ENCODE measurements around the gene ACP1. TPM values are rescaled to one million over a fixed set of nuclear protein-coding genes. Genes with fewer than 3 reads are reported as not detected.
A peak's percentile ranks its signal among the peaks of the same experiment; 100 is the strongest.

ACP1 gene
- total RNA-seq, result 96.6 TPM
- polyA plus RNA-seq (ENCODE audit: insufficient read depth in 1 of 8, insufficient read length in 8 of 8, low replicate concordance in 1 of 8), result 100 to 1,000 TPM in 1 of 8 donors, 10 to 100 TPM in 7; 90.6 to 103 (median 97.3) TPM
- long read RNA-seq, donor 1, transcript ACP1-201 (6 exons, 1,549 nt), result major isoform, 19 of 28 reads
- long read RNA-seq, donor 1, transcript ACP1-209 (7 exons, 577 nt), result minor isoform, 6 of 28 reads
- long read RNA-seq, donor 1, partial matches to known transcripts, result 0 of 28 reads
- long read RNA-seq, donor 1, other reads (novel, unspliced or antisense), result 0 of 28 reads
- long read RNA-seq, donor 2, partial matches to known transcripts, result 0 of 9 reads
- long read RNA-seq, donor 2, other reads (novel, unspliced or antisense), result 0 of 9 reads
- long read RNA-seq, donor 3, transcript ACP1-209 (7 exons, 577 nt), result minor isoform, 14 of 66 reads
- long read RNA-seq, donor 3, transcript ACP1-201 (6 exons, 1,549 nt), result major isoform, 36 of 66 reads
- long read RNA-seq, donor 3, transcript ACP1-202 (6 exons, 1,552 nt), result minor isoform, 13 of 66 reads
- long read RNA-seq, donor 3, partial matches to known transcripts, result 0 of 66 reads
- long read RNA-seq, donor 3, other reads (novel, unspliced or antisense), result 0 of 66 reads
- long read RNA-seq, donor 4, transcript ACP1-202 (6 exons, 1,552 nt), result minor isoform, 10 of 41 reads
- long read RNA-seq, donor 4, transcript ACP1-201 (6 exons, 1,549 nt), result major isoform, 25 of 41 reads
- long read RNA-seq, donor 4, partial matches to known transcripts, result 0 of 41 reads
- long read RNA-seq, donor 4, other reads (novel, unspliced or antisense), result 0 of 41 reads
- long read RNA-seq, donor 5, transcript ACP1-202 (6 exons, 1,552 nt), result minor isoform, 25 of 148 reads
- long read RNA-seq, donor 5, transcript ACP1-201 (6 exons, 1,549 nt), result major isoform, 83 of 148 reads
- long read RNA-seq, donor 5, transcript ACP1-209 (7 exons, 577 nt), result minor isoform, 19 of 148 reads
- long read RNA-seq, donor 5, partial matches to known transcripts, result 11 of 148 reads
- long read RNA-seq, donor 5, other reads (novel, unspliced or antisense), result 0 of 148 reads
- long read RNA-seq, donor 6, transcript ACP1-201 (6 exons, 1,549 nt), result major isoform, 59 of 116 reads
- long read RNA-seq, donor 6, transcript ACP1-209 (7 exons, 577 nt), result minor isoform, 11 of 116 reads
- long read RNA-seq, donor 6, transcript ACP1-202 (6 exons, 1,552 nt), result minor isoform, 19 of 116 reads
- long read RNA-seq, donor 6, transcript ACP1-205 (3 exons, 703 nt), result minor isoform, 5 of 116 reads
- long read RNA-seq, donor 6, partial matches to known transcripts, result 18 of 116 reads
- long read RNA-seq, donor 6, other reads (novel, unspliced or antisense), result 0 of 116 reads
- long read RNA-seq, donor 7, transcript ACP1-201 (6 exons, 1,549 nt), result major isoform, 53 of 89 reads
- long read RNA-seq, donor 7, transcript ACP1-202 (6 exons, 1,552 nt), result minor isoform, 13 of 89 reads
- long read RNA-seq, donor 7, transcript ACP1-209 (7 exons, 577 nt), result minor isoform, 12 of 89 reads
- long read RNA-seq, donor 7, partial matches to known transcripts, result 0 of 89 reads
- long read RNA-seq, donor 7, other reads (novel, unspliced or antisense), result 0 of 89 reads
- long read RNA-seq, donor 8, transcript ACP1-202 (6 exons, 1,552 nt), result minor isoform, 19 of 52 reads
- long read RNA-seq, donor 8, transcript ACP1-201 (6 exons, 1,549 nt), result major isoform, 27 of 52 reads
- long read RNA-seq, donor 8, partial matches to known transcripts, result 0 of 52 reads
- long read RNA-seq, donor 8, other reads (novel, unspliced or antisense), result 0 of 52 reads
- long read RNA-seq, donor 9, transcript ACP1-209 (7 exons, 577 nt), result minor isoform, 13 of 63 reads
- long read RNA-seq, donor 9, transcript ACP1-201 (6 exons, 1,549 nt), result major isoform, 30 of 63 reads
- long read RNA-seq, donor 9, transcript ACP1-202 (6 exons, 1,552 nt), result minor isoform, 9 of 63 reads
- long read RNA-seq, donor 9, partial matches to known transcripts, result 6 of 63 reads
- long read RNA-seq, donor 9, other reads (novel, unspliced or antisense), result 0 of 63 reads
- long read RNA-seq, donor 10, transcript ACP1-202 (6 exons, 1,552 nt), result minor isoform, 22 of 116 reads
- long read RNA-seq, donor 10, transcript ACP1-201 (6 exons, 1,549 nt), result major isoform, 75 of 116 reads
- long read RNA-seq, donor 10, transcript ACP1-205 (3 exons, 703 nt), result minor isoform, 5 of 116 reads
- long read RNA-seq, donor 10, transcript ACP1-209 (7 exons, 577 nt), result minor isoform, 10 of 116 reads
- long read RNA-seq, donor 10, partial matches to known transcripts, result 0 of 116 reads
- long read RNA-seq, donor 10, other reads (novel, unspliced or antisense), result 0 of 116 reads
- long read RNA-seq, donor 11, transcript ACP1-202 (6 exons, 1,552 nt), result minor isoform, 16 of 60 reads
- long read RNA-seq, donor 11, transcript ACP1-209 (7 exons, 577 nt), result minor isoform, 7 of 60 reads
- long read RNA-seq, donor 11, transcript ACP1-201 (6 exons, 1,549 nt), result major isoform, 33 of 60 reads
- long read RNA-seq, donor 11, partial matches to known transcripts, result 0 of 60 reads
- long read RNA-seq, donor 11, other reads (novel, unspliced or antisense), result 0 of 60 reads

- Histone ChIP-seq H3K27me3 (ENCODE audit: control insufficient read depth, insufficient read depth, low read length) (no peaks in the 10 kb centered on the region), H3K4me1 (ENCODE audit: control insufficient read depth, insufficient read depth, low read length) (peaks cover 13% of the 10 kb centered on the region), H3K9me3 (replicated peaks; ENCODE audit: control insufficient read depth, low read depth, low read length) (no peaks in the 10 kb centered on the region), H3K27ac (ENCODE audit: low read length) (peak within 1 kb of the TSS; percentile 87), H3K36me3 (ENCODE audit: control insufficient read depth, insufficient read depth, low read length) (peaks cover 6% of the 10 kb centered on the region), H3K4me3 (ENCODE audit: low read length) (peak within 1 kb of the TSS; percentile 96)
- 0% methylated on average over 48 of the region's 73 CpGs for WGBS (ENCODE audit: insufficient coverage)
- peak; percentile 97 for DNase-seq
Observed at GRCh38 chr2:264493-265468, at the start of gene ACP1. ACP1 (plus strand) TSS chr2:264947; CDS start chr2:264965, 18 bp downstream.

- no CpG with 5 or more reads among the region's 3 CpGs for WGBS (ENCODE audit: insufficient coverage)
- no peak overlapping the region for H3K4me3 ChIP-seq (ENCODE audit: low read length)
- peaks cover 3% of the 10 kb centered on the region for H3K4me1 ChIP-seq (ENCODE audit: control insufficient read depth, insufficient read depth, low read length)
- DNase-seq, result no peak
- peaks cover 9% of the 10 kb centered on the region for H3K9me3 ChIP-seq (replicated peaks; ENCODE audit: control insufficient read depth, low read depth, low read length)
- H3K27me3 ChIP-seq (ENCODE audit: control insufficient read depth, insufficient read depth, low read length), result no peaks in the 10 kb centered on the region
- H3K27ac ChIP-seq (ENCODE audit: low read length), result no peak overlapping the region
- peaks cover 10% of the 10 kb centered on the region for H3K36me3 ChIP-seq (ENCODE audit: control insufficient read depth, insufficient read depth, low read length)
Observed at GRCh38 chr2:216068-216467, 48.7 kb upstream of the ACP1 start.

- H3K36me3 ChIP-seq (ENCODE audit: control insufficient read depth, insufficient read depth, low read length), result peaks cover 32% of the 10 kb centered on the region
- no peak overlapping the region for H3K27ac ChIP-seq (ENCODE audit: low read length)
- no peak for DNase-seq
- WGBS (ENCODE audit: insufficient coverage), result no CpG with 5 or more reads among the region's 4 CpGs
- H3K4me3 ChIP-seq (ENCODE audit: low read length), result no peak overlapping the region
- no peaks in the 10 kb centered on the region for H3K27me3 ChIP-seq (ENCODE audit: control insufficient read depth, insufficient read depth, low read length)
- H3K4me1 ChIP-seq (ENCODE audit: control insufficient read depth, insufficient read depth, low read length), result peaks cover 3% of the 10 kb centered on the region
- no peaks in the 10 kb centered on the region for H3K9me3 ChIP-seq (replicated peaks; ENCODE audit: control insufficient read depth, low read depth, low read length)
Observed at GRCh38 chr2:223451-223850, 41.3 kb upstream of the ACP1 start.

DNA sequence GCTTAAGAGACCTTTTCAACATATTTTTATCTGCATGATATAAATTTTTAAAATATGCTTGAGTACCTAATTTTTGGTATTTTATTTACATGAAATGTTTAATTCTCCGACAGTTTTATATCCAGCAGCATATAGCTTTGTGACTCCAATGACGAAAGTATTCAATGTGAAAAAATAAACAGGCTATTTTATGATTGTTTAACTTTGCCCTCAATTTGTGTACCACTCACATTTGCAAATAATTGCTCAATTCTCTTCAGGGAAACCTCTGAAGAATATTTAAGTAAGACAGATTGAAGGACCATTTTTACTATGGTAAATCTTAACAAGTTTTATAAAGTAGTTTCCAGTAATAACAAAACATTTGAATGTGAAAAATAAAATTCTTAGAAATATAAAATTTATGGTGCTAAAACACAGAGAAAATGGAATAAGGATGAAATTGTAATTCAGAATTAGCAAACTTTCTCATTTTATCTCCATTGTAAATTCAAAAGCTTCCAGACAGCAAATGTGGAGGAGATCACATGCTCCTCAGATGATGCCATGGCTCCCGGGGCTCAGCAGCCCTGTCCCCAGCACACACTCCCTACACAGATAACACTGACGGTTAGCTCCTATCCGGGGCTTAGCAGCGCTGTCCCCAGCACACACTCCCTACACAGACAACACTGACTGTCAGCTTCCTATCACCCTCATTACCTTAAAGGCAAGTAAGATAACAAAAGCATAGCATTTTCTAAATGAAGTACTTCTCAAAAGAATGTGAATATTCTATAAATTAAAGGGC is 40.6 kb upstream of the ACP1 start:
- Histone ChIP-seq H3K36me3 (ENCODE audit: control insufficient read depth, insufficient read depth, low read length) (peaks cover 35% of the 10 kb centered on the region), H3K9me3 (replicated peaks; ENCODE audit: control insufficient read depth, low read depth, low read length) (no peaks in the 10 kb centered on the region), H3K27me3 (ENCODE audit: control insufficient read depth, insufficient read depth, low read length) (no peaks in the 10 kb centered on the region), H3K27ac (ENCODE audit: low read length) (no peak overlapping the region), H3K4me3 (ENCODE audit: low read length) (no peak overlapping the region), H3K4me1 (ENCODE audit: control insufficient read depth, insufficient read depth, low read length) (peaks cover 2% of the 10 kb centered on the region)
- WGBS (ENCODE audit: insufficient coverage), result 91% methylated on average over 4 of the region's 6 CpGs
- no peak for DNase-seq

GRCh38 chr2:228115-228514 is 36.6 kb upstream of the ACP1 start:
- DNase-seq, result no peak
- no peaks in the 10 kb centered on the region for H3K4me1 ChIP-seq (ENCODE audit: control insufficient read depth, insufficient read depth, low read length)
- no peaks in the 10 kb centered on the region for H3K9me3 ChIP-seq (replicated peaks; ENCODE audit: control insufficient read depth, low read depth, low read length)
- H3K36me3 ChIP-seq (ENCODE audit: control insufficient read depth, insufficient read depth, low read length), result peaks cover 36% of the 10 kb centered on the region
- H3K4me3 ChIP-seq (ENCODE audit: low read length), result no peak overlapping the region
- WGBS (ENCODE audit: insufficient coverage), result 94% methylated on average over 7 of the region's 9 CpGs
- no peaks in the 10 kb centered on the region for H3K27me3 ChIP-seq (ENCODE audit: control insufficient read depth, insufficient read depth, low read length)
- H3K27ac ChIP-seq (ENCODE audit: low read length), result no peak overlapping the region

DNA sequence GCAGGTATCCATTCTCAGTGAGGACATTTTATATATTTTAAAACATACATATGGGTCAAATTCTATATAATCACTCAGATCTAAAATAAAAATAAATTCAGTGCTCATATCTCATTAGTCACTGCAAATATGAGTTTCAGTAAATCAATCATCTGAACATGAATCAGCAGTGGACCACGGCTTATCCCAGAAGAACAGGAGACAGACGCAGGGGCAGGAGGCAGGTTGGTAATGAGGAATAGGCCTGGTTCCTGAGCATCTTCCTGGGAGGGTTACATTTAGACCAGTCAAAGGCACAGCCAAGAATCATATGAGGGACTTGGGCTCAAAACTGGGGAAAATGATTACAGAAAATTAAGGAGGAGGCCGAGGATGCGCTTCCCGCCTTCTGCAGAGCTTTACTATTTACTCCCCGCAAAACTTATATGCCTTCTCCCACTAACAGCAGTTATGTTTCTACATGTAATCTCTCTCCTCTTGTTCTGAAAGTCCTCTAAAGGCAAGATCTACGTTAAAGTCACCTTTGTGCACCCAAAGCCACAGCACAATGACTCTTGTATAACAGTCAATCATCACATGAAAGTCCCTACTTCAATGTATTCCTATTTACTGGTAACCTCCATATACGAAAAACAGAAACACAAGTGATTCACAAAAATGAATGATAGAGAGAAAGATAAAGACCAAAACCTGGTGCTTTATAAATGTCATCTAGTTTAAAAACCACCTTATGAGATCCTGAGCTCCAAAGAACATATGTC is 36.0 kb upstream of the ACP1 start:
- H3K4me3 ChIP-seq (ENCODE audit: low read length), result no peak overlapping the region
- DNase-seq, result no peak
- H3K27ac ChIP-seq (ENCODE audit: low read length), result no peak overlapping the region
- WGBS (ENCODE audit: insufficient coverage), result 87% methylated on average over 2 of the region's 8 CpGs
- H3K4me1 ChIP-seq (ENCODE audit: control insufficient read depth, insufficient read depth, low read length), result no peaks in the 10 kb centered on the region
- H3K9me3 ChIP-seq (replicated peaks; ENCODE audit: control insufficient read depth, low read depth, low read length), result no peaks in the 10 kb centered on the region
- no peaks in the 10 kb centered on the region for H3K27me3 ChIP-seq (ENCODE audit: control insufficient read depth, insufficient read depth, low read length)
- H3K36me3 ChIP-seq (ENCODE audit: control insufficient read depth, insufficient read depth, low read length), result peaks cover 31% of the 10 kb centered on the region
